ENCODE measurements around the gene RAPGEF1.
"Not testable (repeated sequence)": the region's sequence is repeated elsewhere in the genome, so short reads cannot be mapped to it uniquely, and the experiment has no call there.

Gene RAPGEF1

GRCh38 chr9:131663288-131663687 lies 76.6 kb downstream of the RAPGEF1 start:
- H3K4me3 ChIP-seq (ENCODE audit: low read depth, low read length): no peak overlapping the region
- no peak for TF ChIP-seq MYC (IDR thresholded peaks at IDR 0.05; ENCODE audit: low read depth, low read length)
- no peak for TF ChIP-seq CTCF (IDR thresholded peaks at IDR 0.05; ENCODE audit: low read depth, low read length)
- no peak for TF ChIP-seq MAX (IDR thresholded peaks at IDR 0.05; ENCODE audit: low read depth, low read length)
- no peak for TF ChIP-seq POLR2A (IDR thresholded peaks at IDR 0.05; ENCODE audit: extremely low read depth, insufficient read length)
- DNase-seq (ENCODE audit: low read depth): no peak

GRCh38 chr9:131662289-131662621 lies 77.6 kb downstream of the RAPGEF1 start:
- DNase-seq (ENCODE audit: low read depth); H3K4me3 ChIP-seq (ENCODE audit: low read depth, low read length): not testable (repeated sequence)

GRCh38 chr9:131661568-131662288 lies 78.1 kb downstream of the RAPGEF1 start:
- no peak overlapping the region for H3K4me3 ChIP-seq (ENCODE audit: low read depth, low read length)
- TF ChIP-seq MAX (IDR thresholded peaks at IDR 0.05; ENCODE audit: low read depth, low read length) (no peak), POLR2A (IDR thresholded peaks at IDR 0.05; ENCODE audit: extremely low read depth, insufficient read length) (no peak), CTCF (IDR thresholded peaks at IDR 0.05; ENCODE audit: low read depth, low read length) (no peak), MYC (IDR thresholded peaks at IDR 0.05; ENCODE audit: low read depth, low read length) (no peak)
- no peak for DNase-seq (ENCODE audit: low read depth)

- no peak overlapping the region for H3K4me3 ChIP-seq (ENCODE audit: low read depth, low read length)
- TF ChIP-seq MYC (IDR thresholded peaks at IDR 0.05; ENCODE audit: low read depth, low read length) (no peak), CTCF (IDR thresholded peaks at IDR 0.05; ENCODE audit: low read depth, low read length) (no peak), MAX (IDR thresholded peaks at IDR 0.05; ENCODE audit: low read depth, low read length) (no peak), POLR2A (IDR thresholded peaks at IDR 0.05; ENCODE audit: extremely low read depth, insufficient read length) (no peak)
- DNase-seq (ENCODE audit: low read depth): no peak
These were observed 79.1 kb downstream of the RAPGEF1 start for GRCh38 chr9:131660466-131661405.

- TF ChIP-seq CTCF (IDR thresholded peaks at IDR 0.05; ENCODE audit: low read depth, low read length) (no peak), POLR2A (IDR thresholded peaks at IDR 0.05; ENCODE audit: extremely low read depth, insufficient read length) (no peak), MAX (IDR thresholded peaks at IDR 0.05; ENCODE audit: low read depth, low read length) (no peak), MYC (IDR thresholded peaks at IDR 0.05; ENCODE audit: low read depth, low read length) (no peak)
- peak; percentile 84 for DNase-seq (ENCODE audit: low read depth)
- H3K4me3 ChIP-seq (ENCODE audit: low read depth, low read length): no peak overlapping the region
These were observed 81.3 kb downstream of the RAPGEF1 start for GRCh38 chr9:131658377-131659129.

GRCh38 chr9:131657940-131658339 lies 81.9 kb downstream of the RAPGEF1 start:
- no peak overlapping the region for H3K4me3 ChIP-seq (ENCODE audit: low read depth, low read length)
- TF ChIP-seq CTCF (IDR thresholded peaks at IDR 0.05; ENCODE audit: low read depth, low read length): no peak
- no peak for TF ChIP-seq POLR2A (IDR thresholded peaks at IDR 0.05; ENCODE audit: extremely low read depth, insufficient read length)
- TF ChIP-seq MYC (IDR thresholded peaks at IDR 0.05; ENCODE audit: low read depth, low read length): no peak
- no peak for TF ChIP-seq MAX (IDR thresholded peaks at IDR 0.05; ENCODE audit: low read depth, low read length)
- peak; percentile 18 for DNase-seq (ENCODE audit: low read depth)
